ENCODE measurements around the gene NOS1.

The NOS1 gene

DNA sequence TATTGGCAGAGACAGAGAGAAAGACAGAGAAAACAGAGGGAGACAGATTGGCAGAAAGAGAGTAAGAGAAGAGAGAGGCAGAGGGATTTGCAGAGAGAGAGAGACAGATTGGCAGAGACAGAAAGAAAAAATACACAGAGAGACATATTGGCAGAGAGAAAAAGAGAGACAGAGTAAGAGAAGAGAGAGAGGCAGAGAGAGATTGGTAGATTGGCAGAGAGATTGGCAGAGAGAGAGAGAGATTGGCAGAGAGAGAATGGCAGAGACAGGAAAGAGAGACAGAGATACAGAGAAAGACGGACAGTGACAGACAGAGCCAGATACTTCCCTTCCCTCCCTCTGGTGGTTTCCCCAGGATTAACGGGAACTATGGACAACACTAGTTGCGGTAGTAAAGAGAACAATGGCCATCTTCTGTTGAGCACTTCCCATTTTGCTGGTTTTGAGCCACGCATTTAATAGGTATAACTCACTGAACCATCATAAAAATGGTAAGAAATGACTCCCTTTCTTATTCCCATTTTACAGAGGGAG lies 2.6 kb upstream of the NOS1 start:
- DNase-seq (ENCODE audit: low read depth, low spot score), result no peak

DNA sequence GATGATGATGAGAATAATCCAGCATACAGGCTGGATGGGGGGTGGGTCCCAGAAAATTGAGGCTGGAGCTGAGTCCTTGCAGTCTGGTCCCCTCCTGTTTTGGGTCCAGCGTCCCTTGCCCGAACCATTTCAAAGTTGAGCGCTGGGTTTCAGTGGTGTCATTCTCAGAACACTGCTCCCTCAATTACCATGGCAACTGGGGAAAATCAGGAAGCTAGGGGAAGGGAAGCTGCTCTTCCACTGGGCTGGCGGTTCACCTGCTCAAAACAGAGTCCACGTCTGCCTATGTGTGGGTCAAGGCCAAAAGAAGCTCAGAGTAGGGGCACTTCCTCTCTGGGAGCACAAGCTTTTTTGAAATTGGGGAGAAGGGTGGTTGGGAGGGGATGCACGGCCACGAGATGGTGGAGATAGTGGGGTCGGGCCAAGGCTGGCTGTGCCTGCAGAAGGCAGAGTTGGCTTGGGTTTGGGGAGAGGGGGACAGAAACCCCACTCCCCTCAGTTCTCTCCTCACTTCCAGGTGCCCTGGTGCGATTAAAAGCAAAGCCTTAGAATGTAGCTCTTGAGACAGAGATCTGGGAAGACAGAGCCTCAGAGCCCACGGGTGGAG lies 1.7 kb upstream of the NOS1 start:
- DNase-seq (ENCODE audit: low read depth, low spot score), result no peak

DNA sequence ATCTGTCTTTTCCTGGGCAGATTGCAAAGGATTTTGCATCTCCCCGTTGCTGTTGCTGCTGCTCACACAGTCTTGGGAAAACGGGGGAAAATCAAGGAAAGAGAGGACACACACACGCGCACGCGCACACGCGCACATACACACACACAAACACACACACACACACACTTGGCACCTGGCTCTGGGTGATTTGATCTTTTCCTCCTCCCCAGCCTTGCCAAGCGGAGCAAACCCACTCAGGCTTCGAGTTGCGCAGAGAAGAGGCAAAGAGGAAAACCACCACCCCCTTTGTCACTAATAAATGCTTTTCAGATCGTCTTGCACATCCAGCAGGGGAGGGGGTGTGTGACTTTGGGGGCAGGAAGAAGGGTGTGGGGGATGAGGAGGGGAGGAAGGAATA lies 965 bp upstream of the NOS1 start:
- no peak for DNase-seq (ENCODE audit: low read depth, low spot score)

DNA sequence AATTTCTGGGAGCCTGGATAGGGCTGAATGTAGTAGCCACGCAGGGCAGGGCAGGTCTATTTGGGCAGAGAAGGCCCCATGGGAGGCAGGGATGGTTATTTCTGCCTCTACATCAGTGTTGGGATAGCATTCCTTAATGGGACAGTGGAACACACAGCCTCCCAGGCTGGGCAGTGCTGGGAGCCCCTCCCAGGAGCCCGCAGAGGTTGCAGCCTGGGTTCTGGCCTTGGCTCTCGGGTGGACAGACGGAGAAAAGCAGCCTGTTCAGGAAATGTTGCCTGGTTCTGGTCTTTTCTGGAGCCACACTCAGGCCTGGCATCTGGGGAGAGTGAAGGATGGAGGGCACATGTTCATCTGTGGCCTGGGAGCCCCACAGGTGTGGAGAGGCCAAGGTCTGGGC lies 479 bp upstream of the NOS1 start:
- no peak for DNase-seq (ENCODE audit: low read depth, low spot score)

DNA sequence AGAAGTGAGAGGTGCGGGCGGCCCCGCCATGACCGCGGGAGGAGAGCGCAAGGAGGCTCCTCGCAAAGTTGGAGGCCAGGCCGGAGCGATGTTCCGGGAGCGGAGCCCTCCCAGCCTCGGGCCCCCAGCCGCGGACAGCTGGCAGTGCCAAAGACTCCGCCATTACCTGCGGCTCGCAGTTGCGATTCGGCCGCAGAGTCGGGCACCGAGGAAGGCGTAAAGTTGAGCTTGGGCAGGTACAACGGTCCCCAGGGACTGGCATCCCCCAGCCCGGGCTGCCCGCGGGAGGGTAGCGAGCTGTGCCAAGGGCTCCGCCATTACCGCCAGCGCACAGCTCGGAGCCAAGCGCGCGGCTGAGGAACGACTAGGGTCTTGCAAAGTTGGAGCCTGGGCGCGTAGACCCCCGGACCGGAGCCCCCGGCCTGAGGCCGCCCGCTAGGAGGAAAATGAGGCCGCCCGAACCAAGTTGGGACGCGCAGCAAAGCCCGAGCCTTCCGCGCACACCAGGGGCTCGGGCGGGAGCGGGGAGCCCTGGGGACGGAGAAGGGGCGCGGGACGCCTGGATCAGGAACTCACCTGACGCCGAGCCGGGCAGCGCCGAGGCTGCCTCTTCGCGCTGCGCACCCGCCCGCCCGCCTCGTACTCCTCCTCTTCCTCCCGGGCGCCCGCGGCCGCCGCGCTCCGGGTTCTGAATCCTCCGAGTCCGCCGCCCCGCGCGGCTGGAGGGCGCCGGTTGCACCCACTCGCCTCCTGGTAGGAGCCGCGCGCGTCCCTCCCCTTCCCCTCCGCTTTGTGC lies 677 bp downstream of the NOS1 start:
- no peak for DNase-seq (ENCODE audit: low read depth, low spot score)

DNA sequence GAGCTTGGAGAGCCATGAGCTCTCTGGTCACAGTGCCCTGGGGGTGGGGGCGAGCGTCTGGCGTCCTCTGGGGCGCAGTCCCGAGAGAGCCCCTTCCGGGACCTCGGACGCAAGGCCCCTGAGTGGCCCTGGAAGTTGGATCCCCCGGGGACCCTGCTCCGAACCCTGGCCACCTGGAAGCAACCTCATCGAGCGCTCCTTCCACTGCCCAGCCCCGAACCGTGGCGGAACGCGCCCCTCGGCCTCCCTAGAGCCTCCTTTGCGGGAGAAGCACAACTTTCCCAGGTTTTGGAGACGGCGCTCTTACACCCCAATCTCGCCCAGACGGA lies 1.2 kb downstream of the NOS1 start:
- no peak for DNase-seq (ENCODE audit: low read depth, low spot score)

DNA sequence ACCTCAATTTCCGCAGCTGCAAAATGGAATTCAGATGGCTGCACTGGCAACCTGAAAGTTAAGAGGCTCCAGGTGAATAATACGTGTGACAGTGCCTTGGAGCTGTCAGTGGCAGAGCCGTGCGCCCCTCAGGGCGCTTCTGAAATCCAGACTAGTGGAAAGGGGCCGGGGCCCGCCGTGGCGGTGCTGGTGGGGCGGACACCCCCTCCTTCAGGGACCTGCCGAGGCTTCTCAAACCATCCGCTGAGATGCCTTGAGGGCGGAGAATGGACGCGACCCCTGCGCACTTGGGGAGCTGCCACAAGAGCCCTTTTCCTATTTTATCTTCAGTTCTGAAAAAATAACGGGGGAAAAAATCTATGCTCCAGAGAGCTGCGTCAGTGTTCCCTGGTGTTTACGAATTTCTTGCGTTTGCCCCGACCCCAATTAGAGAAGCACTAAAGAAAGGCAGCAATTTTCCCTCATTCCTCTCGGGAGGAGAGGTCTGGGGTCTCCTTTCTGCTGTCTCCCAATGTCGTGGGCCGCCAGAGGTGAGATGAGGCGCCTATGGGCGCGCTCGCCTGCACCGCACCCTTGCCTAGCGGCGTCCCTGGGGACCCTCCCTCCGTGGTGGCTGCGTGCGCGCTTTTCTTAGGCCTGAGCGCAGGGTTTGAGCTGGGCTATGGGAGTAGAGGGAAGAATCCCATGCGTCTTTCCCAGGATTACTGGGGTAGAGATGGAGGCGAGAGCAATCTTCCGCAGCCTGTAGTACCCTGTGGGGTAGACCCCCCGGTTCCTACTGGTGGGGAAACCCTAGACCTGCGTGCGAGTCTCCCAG lies 2.2 kb downstream of the NOS1 start:
- DNase-seq (ENCODE audit: low read depth, low spot score), result no peak

DNA sequence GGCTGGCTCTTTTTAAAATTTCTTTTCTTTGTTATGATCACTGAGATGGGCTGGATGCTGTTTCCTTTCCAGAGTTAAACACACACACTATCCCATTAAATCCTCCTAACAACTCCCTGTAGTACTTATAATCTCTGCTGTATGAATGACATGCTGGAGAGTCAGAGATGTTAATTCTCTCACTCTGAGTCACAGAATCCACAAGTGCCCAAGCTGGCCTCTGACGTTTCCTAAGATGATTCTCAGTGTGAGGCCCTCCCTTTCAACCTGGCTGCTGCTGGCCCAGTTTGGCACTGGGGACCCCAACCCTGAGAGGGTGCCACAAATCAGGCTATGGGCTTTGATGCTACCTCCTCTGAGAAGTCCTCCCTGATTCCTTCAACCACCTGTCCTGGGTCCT lies 5.4 kb downstream of the NOS1 start:
- no peak for DNase-seq (ENCODE audit: low read depth, low spot score)

DNA sequence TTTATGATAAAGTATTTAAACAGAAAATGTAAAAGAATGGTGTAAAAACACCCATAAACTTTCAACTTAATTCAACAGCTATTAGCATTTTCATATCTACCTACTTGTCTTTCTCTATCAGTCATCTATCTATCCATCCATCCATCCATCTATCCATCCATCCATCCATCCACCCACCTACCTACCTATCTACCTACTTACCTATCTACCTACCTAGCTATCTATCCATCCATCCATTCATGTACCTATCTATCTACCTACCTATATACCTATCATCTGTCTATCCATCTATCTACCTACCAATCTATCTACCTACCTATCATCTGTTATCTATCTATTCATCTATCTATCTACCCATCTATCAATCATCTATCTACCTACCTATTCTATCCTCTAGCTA lies 8.5 kb downstream of the NOS1 start:
- no peak for DNase-seq (ENCODE audit: low read depth, low spot score)

DNA sequence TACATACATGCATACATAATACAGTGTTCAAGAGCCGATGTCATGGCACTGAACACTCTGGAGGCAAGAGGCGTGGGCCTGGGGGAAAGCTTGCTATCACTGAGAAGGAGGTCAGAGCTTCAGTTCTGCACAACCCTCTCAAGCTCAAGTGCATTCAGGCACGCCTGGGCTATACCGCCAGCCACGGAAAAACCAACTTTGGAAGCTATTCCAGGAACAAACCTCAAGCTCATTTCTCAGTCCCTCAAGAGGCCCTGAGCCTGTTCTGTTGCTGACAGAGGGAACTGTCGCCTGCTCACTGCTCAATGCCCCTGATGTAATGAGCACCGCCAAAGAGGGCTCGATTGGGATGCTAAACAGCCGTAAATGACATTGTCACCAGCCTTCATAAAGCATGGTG lies 9.2 kb downstream of the NOS1 start:
- DNase-seq (ENCODE audit: low read depth, low spot score), result no peak

DNA sequence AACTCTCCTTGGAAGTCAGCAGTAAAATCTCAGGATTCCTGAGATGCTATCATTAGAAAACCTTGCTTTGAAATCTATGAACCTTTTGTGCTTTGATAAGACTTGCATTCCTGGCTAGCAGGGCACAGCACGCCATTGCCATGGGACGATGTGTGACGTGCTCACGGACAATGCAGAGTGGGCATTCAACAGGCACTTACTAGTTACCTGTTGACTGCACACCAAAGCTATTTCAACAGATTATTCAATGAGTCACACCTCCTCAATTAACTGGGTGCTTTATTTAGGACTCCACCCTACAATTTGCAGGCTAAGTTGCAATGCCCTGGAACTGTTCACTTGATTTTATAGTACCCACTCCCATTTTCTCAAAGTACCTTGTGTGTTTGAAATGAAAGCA lies 11.3 kb downstream of the NOS1 start:
- DNase-seq (ENCODE audit: low read depth, low spot score), result no peak

DNA sequence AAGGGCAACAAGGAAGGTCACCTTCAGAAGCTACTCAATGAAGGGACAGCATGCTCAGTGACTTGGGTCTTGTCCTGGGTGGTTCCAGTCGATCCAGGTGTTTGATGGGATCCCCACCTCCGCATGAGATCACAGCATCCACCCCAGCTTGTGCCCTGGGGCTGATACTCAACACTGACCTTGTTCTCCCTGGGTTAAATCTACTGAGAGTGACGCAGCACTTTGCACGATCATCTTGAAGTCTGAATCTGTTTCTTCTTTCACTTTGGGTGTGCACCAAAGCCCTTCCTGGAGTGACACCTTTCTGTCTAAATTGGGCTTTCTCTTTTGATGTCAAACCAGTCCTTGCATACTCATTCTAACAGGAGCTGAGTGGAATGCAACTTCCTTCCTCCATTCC lies 13.8 kb downstream of the NOS1 start:
- DNase-seq (ENCODE audit: low read depth, low spot score), result no peak

DNA sequence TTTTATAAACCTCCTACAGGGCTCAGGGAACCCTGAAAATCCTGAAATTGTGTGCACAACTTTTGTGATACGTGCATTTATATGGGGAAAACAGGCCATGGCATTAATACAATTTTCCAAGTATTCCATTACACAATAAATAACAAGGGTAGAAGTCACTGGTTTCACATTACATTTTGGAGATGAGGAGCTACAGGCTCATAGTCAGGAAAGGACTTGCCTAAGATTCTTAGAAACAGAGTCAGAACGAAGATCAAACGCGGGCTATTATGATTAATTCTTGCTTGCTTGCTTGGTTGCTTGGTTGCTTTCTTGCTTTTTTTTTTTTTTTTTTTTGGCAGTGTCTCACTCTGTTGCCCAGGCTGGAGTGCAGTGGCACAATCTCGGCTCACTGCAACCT lies 16.7 kb downstream of the NOS1 start:
- no peak for DNase-seq (ENCODE audit: low read depth, low spot score)

DNA sequence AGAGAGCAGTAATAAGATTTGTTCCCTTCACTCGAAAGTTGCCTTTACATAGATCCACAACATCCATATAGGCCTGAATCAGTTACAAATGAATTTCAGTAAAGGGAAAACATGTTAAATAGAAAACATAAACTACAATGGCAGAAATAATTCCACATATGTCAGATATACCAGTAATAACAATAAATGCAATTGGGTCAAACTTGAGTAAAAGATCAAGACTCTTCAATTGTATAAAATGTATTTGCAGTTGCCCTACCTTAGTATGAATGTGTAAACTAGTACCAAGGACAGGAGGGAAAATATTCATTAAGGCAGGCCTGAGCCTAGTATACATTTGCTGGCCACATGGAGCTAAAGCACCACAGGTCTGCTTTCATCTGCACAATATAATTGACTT lies 17.6 kb downstream of the NOS1 start:
- no peak for DNase-seq (ENCODE audit: low read depth, low spot score)

DNA sequence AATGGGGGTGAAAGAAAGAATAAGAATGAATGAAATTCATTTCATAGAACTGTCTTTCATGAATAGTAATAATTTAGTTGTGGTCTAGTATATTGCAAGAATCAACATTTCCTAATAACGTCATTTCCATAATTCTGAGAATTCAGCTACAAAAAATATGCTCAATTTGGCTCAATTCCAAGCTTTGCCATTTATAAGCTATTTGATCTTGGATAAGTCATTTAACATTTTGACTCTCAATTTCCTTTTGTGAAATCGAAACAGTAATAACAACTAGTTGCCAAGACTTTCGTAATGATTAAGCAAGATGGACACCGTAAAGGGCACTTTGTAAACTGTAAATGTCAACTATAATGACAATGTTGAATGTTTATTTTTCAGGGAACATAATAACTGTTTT lies 18.1 kb downstream of the NOS1 start:
- DNase-seq (ENCODE audit: low read depth, low spot score), result no peak

DNA sequence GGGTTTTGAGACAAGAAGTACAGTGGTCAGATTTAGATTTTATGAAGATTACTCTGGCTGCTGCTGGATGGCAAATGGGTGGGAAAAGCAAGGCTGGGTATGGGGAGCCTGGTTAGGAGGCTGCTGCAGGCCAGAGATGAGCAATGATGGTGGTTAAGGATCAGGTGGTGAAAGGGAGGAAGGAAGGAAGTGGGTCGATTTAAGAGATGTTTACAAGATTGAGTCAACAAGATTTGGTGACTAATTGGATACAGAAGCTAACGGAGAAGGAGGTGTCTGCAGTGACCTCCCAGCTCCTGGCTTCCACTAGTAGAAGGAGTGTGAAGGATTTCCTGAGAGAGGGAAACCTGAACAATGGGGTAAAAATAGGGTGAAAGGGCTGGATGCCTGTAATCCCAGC lies 18.7 kb downstream of the NOS1 start:
- DNase-seq (ENCODE audit: low read depth, low spot score), result no peak

DNA sequence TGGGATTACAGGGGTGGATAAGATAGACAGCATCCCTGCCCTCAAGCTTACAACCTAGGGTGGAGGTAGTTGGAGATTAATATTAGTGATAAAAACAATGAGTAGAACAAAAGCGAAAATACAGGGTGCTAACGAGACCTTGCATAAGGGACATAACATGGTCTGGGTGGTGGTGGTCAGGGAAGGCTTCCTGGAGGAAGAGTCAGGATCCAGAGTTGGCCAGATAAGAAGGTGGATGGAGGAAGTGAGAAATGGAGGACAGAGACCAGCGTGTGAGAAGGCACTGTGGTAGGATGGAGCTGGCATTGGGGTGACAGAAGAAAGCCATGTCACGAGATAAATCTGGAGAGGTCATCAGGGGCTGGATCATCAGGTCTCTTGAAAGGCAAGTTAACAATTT lies 19.2 kb downstream of the NOS1 start:
- no peak for DNase-seq (ENCODE audit: low read depth, low spot score)

DNA sequence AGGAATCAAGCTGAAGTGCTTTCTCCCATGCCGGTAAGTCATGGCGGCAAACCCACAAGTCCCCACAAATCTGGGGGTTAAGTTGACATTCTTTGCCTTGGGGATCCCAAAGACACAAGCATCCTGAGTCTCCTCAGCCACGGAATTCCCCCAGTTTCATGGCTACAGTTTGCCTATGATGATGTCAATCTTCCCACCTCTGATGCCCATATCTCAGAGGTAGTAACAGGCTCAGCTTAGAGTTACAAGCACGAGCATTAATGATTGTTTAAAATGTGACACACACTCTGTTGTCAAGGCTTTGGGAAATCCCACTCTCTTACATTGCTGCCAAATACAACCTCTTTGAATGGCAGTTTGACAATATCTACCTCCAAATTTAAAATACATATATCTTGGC lies 22.3 kb downstream of the NOS1 start:
- DNase-seq (ENCODE audit: low read depth, low spot score), result no peak

DNA sequence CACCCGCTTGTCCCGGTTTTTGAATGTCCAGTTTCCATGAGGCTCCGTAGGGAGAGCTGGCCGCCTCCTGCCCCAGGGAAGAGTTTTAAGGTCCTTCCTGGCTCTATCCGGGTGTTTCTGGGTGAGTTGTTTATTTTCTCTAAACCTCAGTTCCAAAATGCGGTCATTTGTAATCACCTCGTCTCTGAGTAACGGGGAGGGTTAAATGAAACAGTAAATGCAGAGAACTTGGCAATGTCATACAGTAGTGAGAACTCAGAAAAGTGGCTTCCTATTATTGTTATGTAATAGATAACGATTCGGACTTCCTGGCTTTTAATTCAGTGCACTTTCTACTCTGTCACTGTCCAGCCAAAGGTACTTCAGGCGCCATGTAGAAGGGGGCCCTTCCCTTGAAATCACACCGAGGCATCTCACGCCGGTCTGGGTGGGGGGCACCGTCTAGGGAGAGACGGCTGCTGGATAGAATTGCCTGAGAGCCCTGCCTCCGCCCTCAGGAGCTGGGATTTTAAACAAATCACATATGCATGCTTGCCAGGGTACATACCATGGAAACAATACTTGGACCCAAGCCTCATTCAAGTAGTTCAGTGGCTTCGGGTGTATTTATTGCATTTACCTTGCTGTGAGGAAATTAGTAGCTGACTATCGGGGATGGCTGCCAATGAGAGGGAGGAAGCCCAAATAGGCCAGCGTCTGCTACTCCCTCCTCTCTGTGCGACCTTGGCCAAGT lies 26.4 kb downstream of the NOS1 start:
- no peak for DNase-seq (ENCODE audit: low read depth, low spot score)

DNA sequence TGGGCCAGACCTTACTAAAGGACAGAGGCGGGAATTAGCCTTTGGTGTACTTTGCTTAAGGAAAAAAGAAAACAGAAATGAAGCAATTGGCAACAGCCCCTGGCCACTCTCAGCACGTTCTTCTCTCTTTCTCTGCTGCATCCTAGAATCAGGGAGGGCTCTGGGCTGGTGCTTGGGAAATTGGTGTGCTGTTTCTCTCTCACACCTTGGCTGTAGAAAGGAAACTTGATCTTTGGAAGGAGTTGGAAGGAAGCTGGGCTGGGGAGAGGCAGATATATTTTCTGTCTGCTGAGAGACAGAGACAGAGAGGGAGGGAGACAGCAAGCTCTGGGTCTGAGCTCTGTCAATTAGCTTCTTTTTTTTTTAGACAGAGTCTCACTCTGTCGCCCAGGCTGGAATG lies 27.4 kb downstream of the NOS1 start:
- no peak for DNase-seq (ENCODE audit: low read depth, low spot score)

DNA sequence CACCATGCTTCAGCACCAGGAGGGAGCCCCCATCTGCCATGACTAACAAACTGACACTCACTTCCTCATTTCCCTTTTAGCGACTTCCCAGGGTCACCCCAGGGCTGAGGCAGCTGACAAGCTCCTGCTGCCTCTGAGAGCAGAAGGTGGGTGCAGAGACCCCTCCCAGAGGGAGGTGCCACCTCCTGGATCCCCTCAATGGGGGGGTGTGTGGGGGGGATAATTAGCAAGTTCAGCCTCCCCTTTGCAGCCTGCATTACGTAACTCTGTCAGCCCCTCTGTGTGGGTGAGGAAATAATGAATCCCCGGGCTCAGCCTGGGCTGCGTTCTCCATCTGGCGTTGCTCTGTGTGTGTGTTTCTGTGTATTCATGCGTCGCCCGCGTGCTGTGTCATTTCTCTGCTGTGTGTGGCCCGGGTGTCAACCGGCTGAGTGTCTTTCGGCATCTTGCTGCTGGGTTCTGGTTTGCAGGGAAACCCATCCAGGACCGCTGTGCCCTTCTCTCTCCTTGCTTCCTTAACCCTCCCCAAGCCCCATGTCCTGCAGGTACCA lies 28.0 kb downstream of the NOS1 start:
- DNase-seq (ENCODE audit: low read depth, low spot score), result no peak

DNA sequence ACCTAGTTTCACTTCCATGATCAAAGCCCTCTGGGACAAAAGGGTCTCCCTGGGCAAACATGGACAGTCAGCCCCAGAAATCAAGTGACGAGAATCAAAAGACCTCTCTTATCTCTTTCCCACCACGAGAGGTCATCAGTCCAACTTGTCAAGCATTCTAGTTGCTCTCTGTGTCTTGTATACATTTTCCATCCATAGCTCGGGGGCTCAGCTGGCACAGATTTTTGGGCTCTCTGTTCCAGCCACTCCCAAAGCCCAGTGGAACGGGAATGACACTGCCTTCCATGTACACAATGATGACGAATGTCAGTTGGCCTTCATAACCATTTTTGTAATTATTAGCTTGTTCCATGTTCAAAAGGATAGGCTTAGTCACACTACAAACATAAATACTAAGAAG lies 29.7 kb downstream of the NOS1 start:
- no peak for DNase-seq (ENCODE audit: low read depth, low spot score)

All from brain pericyte (primary cell).